HG03159 (cell line): Measurements from ENCODE around the gene ATP11A.

Source experiments
- ATAC-seq: cut with Tn5 transposase; IDR thresholded peaks from one replicate; pipeline ENCODE4 v1.9.1; 2021; ENCODE audit warnings: mild to moderate bottlenecking, moderate library complexity; ENCODE audit not compliant: unreplicated experiment

Gene ATP11A

DNA sequence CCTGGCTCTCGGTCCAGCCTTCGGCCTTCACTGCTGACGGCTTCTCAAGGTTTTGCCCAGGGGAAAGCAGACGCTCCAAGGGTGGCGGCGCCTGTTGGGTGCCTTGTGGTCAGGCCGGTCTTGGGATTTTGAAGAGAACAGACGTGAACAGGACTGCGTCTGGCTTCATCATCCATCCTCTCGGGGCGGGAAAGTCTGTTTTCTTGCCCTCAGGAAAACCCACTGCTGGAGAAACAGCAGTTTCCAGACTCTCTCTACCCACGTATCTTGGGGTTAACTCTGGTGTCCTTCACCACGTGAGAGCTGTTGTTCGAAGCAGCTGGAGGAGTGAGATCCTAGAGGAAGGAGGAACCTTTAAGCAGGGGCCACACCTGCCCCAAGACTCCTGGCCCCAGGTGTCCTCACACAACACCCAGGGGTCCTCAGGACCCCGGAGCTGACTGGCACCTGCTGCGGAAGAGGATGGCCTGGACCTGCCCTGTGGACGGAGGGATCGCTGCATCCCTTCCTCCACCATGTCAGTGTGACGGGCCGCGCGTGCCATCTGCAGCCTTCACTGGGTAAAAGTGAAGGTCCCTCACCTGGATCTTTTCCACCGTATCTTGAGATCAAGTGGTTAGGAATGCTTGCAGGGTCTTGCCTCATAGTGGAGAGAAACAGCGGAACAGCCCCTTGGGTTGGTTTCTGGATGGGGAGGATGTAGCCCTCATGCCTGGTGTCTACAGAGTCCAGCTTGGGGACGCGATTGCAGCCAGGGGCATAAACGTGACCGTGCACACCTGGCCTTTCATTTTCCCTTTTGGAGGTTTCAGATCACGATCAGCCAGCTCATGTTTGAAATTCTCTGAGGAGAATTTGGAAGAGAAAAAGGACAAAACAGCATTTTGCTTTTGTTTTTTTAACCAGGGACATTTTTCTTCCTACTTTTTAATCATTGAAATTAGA is 209.7 kb downstream of the ATP11A start:
- no peak for ATAC-seq

DNA sequence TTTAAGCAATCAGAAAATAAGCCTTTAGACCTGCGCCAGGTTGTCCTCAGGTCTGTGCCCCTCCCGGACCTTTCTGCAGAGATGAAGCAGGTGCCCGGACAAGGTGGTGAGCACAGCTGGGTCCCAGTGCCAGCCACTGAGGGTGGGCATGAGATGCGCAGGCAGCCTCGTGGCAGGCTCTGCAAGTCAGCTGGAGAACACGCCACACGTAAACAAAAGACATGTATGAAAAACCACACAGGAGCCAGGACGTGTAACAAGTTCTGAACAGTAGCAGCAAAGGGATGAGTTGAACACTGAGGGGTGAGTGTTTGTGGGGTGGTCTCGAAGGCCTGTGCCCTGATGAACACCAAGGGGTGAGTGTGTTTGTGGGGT is 210.4 kb downstream of the ATP11A start:
- ATAC-seq = no peak

DNA sequence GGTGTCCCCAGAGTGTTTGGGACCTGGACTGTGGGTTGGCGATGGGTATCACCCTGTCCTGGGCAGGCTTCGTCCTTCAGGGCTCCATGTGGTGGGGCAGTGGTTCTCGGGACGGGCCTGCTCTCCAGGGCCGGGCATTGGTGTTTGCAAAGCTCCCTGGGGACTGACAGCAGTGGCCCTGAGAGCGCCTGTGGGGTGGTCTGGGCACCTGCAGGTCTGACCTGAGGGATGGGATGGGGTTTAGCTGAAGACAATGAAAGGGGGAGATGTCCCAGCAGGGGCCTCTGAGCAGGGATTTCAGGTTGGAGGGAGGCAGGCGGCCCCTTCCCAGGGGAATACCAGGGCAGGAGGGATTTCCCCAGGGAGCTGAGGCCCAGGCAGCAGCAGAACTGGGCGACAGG is 210.9 kb downstream of the ATP11A start:
- no peak for ATAC-seq

DNA sequence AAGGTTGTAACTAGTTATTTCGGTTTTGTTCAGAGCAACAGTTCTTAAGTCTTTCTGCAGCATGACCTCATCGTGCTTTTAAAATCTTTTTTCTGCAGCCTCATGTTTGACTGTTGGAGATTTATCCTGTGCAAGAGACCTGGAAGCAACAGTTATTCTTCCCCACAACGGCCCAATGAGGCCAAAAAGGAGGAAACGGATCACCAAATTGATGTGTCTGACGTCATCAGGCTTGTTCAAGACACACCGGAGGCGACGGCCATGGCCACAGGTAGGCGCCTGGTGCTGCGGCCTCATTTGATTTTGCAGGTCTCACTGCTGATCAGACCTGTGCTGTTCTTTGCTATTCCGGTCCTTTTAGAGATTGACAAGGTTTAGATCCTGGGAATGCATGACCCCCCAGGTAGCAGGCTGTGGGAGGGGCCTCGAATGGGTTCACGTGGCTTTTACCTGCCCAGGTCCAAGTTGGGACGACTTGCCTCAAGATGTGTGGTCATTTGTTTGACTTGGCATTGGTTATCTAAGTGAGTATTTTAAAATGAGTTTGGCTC is 212.3 kb downstream of the ATP11A start:
- no peak for ATAC-seq

DNA sequence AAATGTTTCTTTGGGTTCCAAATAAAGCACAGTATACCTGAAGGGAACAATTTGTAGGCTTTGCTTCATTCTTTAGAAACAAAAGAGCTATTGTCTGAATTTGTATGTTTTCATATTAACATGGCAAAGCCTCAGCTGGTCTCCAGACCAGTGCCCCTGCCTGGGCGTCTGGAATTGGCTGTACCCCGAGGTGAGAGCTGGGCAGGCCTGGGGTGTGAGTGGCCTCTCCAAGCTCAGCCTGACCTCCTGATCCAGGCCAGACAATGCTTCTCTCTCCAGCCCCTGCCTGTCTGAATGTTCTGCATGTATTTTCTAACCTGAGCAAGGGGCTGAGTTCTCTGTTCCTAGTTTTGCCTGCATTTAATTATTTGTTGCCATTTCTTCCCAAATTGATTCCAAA is 212.8 kb downstream of the ATP11A start:
- no peak for ATAC-seq

DNA sequence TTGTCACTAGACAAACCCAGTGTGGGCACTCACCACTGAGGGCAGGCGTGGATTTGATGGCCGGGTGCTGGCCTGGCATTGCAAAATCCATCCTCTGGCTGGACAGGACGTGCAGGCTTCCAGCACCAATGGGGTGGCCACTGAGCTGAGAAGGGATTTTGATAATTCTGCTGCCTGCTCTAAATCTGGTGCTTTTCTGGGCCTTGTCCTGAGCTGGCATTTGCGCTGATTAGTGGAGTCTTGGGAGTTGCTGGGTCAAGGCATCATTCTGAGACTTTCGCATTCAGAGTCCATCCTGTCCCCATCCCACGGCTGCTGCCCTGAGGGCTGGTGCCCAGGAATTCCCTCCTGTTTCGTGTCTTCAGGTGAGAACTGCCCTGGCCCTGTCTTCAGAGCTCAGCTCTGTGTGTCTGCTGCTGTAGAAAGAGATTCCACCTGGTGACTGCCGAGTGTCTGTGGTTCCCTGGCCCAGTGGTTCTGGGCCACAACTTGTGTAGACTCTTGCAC is 213.3 kb downstream of the ATP11A start:
- ATAC-seq = no peak

DNA sequence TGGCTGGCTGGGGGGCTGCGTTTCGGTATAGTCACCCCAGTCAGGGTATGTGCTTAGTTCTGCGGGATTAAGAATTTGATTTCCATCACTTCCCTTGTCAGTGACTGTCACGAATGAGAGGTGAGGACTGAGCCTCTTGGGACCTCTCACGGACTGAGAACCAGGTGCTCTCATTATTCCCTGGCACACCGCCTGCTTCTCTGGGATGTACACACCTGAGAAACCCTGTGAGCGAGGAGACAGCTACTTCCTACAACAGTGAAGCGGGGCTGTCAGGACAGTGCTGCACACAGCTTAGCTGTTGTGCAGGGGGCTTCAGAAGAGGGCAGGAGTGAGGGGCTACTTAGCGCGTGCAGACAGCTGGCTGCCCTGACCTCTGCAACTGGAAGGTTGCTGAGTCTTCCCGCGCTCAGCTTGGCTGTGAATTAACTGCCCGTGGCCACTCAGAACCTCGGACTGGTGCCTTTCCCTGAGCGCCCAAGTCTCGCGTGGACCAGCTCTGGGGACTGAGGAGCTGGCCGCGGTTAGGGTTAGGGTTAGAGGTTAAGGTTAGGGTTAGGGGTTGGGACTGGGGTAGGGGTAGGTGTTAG is 213.9 kb downstream of the ATP11A start:
- ATAC-seq = no peak

DNA sequence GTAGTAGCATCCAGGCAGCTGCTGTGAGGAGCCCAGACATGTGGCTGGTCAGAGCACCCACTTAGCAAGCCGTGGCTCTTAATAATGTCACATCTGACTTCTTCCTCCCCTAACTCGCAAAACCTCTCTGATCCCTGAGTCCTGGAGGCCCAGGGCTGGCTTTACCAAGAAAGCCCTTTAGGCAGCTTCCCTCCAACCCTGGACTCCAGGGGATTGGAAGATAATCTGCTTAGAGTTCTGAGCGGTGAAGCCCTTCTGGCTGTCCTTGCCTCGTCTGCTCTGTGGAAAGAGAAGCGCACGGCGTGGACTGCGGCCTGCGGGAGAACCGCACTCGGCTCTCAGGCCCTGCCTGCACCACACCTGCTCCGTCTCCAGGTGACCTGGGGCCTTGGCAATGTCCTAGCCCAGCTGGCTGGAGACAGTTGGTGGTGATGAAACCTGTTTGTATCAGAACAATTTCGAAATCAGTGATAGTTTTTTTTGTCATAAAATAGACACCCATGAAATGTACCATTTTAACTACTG is 214.7 kb downstream of the ATP11A start:
- no peak for ATAC-seq

DNA sequence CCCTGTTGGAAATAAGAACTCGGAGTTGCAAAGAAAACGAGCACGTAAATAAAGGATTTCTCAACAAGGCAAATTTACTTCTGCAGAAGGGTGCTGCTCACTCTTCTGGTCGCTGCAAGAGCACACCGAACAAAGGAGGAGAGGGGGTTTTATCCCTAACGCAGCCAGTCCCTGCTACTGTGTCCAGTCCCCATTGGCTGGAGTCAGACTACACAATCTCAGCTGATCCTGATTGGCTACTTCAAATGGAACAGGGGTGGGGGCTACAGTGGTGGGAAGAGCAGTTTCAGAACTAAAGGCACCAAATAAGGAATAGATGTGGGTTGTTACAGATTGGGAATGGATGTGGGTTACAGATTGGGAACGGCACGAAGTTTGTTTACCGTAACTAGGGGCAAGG is 215.2 kb downstream of the ATP11A start:
- no peak for ATAC-seq

DNA sequence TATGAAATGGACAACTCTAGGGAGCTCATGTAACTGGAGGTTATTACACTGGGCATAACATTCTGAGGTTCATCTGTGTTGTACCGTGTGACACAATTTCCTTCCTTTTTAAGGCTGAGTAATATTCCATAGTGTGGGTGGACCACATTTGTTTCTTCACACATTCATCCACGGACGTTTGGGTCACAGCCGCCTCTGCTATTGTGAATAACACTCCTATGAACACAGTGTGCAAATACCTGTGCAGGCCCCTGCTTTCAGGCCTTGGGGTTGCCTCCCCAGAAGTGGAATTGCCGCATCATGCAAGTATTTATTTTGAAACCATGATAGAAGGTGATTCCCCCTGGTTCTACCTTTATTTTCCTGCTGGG is 215.8 kb downstream of the ATP11A start:
- ATAC-seq = no peak

DNA sequence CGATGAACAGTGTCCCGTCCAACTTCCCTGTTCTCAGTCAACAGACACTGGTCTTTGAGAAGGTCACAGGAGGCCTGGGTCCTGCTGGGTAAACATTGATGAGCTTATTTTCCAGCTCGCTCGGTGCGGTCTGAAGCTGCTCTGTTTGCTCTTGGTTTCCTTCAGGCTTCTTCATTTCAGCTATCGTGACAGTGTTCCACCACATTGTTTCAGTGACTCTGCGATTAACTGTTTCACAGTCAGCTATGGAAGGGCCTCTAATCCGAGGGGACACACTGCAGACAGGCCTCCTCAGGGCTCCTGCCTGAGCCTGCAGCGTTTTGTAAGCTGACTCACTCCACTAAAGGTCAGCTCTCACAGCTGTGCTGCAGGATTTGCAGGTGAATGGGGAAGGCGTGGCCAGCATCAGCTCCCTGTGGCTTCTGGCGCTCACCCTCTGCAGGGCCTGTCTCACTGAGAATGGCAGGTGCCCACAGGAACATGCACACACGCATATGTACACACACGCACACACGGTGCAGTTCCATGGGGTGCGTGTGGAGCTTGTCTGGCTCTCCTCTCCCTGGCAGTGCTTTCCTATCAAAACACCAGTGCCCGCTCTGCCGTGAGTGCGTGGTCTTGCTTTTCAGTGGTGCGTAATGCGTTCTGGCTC is 216.3 kb downstream of the ATP11A start:
- no peak for ATAC-seq

DNA sequence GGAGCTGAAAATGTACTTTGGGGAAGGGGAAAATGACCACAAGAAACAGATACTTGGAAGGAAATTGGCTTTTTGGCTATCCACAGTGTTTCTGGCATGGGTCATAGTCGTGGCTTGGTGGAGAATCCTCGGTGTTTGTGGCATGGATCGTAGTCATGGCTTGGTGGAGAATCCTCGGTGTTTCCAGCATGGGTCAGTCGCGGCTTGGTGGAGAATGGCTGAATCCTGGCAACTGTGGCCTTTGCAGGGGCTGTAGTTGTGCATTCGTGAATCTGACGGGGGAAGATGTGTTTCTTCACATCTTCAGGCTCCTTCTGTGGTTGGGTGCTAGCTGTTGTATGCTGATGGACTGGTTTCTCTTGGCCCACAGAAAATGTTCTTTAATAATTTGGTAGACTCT is 217.4 kb downstream of the ATP11A start:
- no peak for ATAC-seq

DNA sequence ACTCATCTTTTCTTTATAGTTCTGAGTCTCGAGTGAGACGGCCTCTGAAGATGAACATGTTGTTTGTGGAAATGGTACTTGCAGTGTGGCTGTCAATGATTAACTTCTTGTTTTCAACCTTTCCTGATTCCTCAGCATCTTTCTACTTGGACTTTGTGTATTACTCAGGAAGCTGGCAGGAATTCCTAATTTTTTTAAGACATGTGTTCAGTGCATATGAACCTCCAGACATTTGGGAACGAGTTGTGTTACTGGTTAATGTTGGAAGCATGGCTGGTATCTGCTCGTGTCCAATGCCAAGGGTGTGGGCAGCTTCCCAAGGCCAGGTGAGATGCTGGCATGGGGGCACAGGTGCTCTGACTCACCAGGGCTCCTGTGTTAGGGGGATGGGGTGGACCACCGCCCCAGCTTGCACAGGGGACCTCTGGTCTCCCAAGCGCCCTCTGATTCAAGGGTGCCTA is 218.1 kb downstream of the ATP11A start:
- no peak for ATAC-seq

DNA sequence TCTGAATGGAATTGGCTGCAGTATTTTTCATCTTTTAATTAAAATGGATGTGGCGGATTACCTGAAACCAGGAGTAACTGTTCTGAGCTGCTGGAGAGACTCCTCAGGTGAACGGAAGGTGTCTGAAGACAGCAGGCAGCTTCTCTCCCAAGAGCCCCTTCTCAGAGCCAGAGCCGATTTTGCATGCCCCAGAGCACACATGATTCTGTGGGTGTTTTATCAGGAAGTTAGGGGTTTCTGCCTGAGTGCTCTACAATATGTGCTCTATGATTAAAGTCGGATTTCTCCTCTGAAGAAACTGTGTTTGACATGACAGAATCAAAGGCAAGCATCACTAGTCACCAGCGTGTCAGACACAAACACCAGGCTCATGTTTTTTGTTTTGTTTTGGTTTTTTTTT is 218.5 kb downstream of the ATP11A start:
- no peak for ATAC-seq

DNA sequence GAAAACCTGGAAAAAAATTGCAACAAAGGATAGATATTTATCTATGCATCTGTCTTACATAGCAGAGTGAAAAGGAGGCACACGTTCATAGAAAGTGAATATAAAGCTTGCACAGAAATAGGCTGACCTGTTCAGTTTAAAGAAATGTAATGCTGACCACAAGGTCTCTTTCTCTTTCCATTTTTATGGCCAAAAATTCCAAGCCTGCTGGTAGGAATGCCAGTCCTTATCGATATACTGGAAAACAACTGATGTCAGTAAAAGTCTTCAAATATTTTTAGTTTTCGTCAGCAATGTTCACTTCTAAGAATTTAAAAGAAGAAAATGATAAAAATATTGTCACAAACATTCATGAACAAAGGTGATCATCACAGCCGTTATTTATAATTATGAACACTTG is 220.2 kb downstream of the ATP11A start:
- no peak for ATAC-seq

DNA sequence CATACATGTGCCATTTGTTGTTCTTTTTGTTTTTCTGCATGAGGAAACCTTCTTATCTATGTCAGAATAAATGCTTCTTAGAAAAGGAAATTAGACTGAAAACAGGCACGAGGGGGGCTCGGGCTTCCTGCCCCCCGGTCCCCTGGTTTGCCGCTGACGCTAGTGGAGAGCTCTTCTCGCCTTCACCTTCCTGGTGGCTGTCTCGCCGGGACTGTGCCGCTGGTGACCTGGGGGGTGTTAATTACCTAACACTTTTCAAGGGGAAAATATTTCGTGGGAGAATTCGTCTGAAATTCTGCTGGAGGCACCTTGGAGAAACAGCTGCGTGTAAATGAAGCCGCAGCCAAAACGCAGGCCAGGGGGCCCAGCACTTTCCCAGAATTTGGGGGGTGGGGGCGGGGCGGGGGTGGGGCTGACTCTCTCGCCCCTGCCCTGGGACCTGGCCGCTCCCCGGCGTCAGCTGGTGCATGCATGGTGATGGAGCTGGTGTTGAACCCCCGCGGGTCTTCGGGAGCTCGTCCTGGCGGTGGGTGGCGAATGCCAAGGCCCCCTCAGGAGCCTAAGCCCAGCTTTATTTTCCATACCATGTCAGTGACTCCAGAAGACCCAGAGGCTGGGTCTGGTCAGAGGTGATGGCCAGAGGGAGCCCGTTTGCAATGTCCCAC is 220.9 kb downstream of the ATP11A start:
- ATAC-seq = no peak

DNA sequence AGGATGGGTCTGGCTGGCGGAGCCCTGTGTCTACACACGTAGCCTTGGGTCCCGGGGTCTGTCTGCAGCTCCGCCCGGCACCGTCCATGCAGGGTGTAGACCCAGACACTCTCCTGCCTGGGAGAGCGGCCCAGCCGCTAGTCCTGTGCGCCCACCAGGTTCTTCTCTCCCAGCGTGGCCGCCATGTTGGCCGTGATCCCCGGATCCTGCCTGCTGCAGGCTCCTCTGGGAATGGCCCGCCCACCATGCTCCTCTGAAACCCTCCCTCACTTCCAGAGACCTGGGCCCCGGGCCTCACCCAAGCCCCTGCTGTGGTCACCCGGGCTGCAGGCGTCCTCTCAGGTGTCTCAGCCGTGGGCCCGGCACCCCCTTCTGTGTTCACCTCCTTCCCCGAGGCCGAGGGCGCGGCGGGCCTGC is 221.5 kb downstream of the ATP11A start:
- ATAC-seq = no peak

DNA sequence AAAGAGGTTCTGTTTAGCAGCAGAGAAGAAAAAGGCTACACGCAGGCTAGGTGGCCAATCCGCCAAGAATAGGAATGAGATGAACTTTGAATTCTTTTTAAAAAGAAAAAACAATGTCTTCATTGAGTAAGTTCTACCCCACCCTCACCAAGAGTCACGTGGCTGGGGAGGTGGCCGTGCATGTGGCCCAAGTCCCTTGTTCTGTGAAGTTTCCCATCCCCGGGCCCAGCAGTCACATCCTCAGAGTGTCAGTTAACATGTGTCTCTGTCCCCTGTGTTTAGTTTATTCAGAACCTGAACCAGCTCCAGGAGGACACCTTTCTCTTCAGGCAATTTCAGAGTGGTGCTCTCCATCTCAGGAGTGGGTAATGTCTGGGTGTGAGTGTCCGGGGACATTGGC is 222.0 kb downstream of the ATP11A start:
- no peak for ATAC-seq

DNA sequence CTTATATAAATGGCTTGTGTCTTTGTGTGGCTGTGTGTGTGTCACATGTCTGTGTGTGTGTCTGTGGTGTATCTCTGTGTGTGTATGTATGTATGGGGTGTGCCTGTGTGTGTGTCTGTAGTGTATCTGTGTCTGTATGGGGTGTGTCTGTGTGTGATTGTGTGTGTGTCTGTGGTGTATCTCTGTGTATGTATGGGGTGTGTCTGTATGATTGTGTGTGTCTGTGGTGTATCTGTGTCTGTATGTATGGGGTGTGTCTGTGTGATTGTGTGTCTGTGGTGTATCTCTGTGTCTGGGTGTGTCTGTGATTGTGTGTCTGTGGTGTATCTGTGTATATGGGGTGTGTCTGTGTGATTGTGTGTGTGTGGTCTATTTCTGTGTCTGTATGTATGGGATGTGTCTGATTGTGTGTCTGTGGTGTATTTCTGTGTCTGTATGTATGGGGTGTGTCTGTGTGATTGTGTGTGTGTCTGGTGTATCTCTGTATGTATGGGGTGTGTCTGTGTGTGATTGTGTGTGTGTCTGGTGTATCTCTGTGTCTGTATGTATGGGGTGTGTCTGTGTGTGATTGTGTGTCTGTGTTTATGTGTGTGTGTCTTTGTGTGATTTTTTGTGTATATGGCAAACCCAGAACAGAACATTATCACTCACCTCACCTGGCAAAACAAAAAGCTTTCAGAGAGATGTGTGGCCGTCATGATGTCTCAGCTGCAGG is 223.0 kb downstream of the ATP11A start:
- no peak for ATAC-seq

DNA sequence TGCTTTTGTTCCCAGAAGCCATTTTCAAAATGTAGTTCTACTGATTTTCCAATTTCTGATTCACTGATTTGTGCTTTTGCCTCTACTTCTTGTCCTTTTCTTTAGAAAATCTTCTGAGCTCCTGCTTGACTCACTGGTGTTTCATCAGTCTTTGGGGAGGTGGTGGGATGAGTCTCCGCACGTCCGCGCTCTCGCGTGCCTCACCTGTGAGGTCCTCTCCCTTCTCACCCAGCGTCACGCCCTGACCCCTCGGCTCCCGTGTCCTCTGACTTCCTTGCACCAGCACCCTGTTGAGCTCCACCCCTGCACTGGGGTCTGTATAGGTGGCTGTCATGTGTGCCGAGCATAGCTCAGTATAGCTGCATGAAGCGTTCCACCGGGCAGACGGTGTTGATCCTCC is 226.5 kb downstream of the ATP11A start:
- no peak for ATAC-seq
